ENCODE results near the gene TCEA3.
"Not testable (repeated sequence)": the region's sequence is repeated elsewhere in the genome, so short reads cannot be mapped to it uniquely, and the experiment has no call there.

DNA sequence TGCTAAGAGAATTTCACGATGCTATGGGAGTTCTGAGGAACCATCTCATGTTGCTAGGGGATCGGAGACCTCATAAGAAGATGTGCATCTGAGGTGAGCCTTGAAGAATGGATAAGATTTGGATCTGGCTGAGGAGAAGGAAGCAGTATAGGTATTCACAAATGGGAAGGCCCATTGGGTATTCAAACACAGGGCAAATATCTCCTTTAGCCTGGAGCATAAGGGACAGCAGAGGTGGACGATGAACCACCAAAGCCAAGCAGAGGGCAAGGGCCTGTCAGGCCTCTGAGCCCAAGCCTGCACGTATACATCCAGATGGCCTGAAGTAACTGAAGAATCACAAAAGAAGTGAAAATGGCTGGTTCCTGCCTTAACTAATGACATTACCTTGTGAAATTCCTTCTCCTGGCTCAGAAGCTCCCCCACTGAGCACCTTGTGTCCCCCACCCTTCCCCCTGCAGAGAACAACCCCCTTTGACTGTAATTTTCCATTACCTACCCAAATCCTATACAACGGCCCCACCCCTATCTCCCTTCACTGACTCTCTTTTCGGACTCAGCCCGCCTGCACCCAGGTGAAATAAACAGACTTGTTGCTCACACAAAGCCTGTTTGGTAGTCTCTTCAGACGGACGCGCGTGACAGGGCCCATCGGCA is 50.3 kb downstream of the TCEA3 start:
- not testable (repeated sequence) for TF ChIP-seq CTCF, POLR2A (IDR thresholded peaks at IDR 0.05)
